ENCODE results near the gene ZNF124.
"Not testable (repeated sequence)": the region's sequence is repeated elsewhere in the genome, so short reads cannot be mapped to it uniquely, and the experiment has no call there.

GRCh38 chr1:247120408-247120668 lies 51.5 kb downstream of the ZNF124 start:
- not testable (repeated sequence) for TF ChIP-seq CTCF, POLR2AphosphoS5, POLR2A (IDR thresholded peaks at IDR 0.05)

All from sigmoid colon (tissue), 4 donors.